Measurements from ENCODE around the gene PHC1. TPM values are rescaled to one million over a fixed set of nuclear protein-coding genes. Genes with fewer than 3 reads are reported as not detected.

Gene PHC1
- polyA plus RNA-seq, 1 of the 3 experiments (the other 2 are of a cell fraction): 27.0 TPM

- DNase-seq: no peak
- WGBS (ENCODE audit: low lambda C conversion rate): 87% methylated on average over 6 of the region's 7 CpGs
- H3K9me3 ChIP-seq: no peaks in the 10 kb centered on the region
- no peak overlapping the region for H3K9ac ChIP-seq
- no peak overlapping the region for H3K4me2 ChIP-seq
- no peaks in the 10 kb centered on the region for H3F3A ChIP-seq (replicated peaks; ENCODE audit: insufficient read depth)
- no peak for TF ChIP-seq TEAD4 (IDR thresholded peaks at IDR 0.05; ENCODE audit: borderline replicate concordance, insufficient read depth)
- TF ChIP-seq USF1 (IDR thresholded peaks at IDR 0.05; ENCODE audit: borderline replicate concordance, low read depth): no peak
- TF ChIP-seq RFX5 (IDR thresholded peaks at IDR 0.05; ENCODE audit: low read length): no peak
- no peak for TF ChIP-seq JUND (IDR thresholded peaks at IDR 0.05)
- TF ChIP-seq FOSL2 (IDR thresholded peaks at IDR 0.05; ENCODE audit: borderline replicate concordance, low read depth): no peak
- TF ChIP-seq FOXJ3 (CRISPR knock-in tag; IDR thresholded peaks at IDR 0.05): no peak
- no peak for TF ChIP-seq EZH2phosphoT487 (IDR thresholded peaks at IDR 0.05; ENCODE audit: borderline replicate concordance, low read depth)
- no peak for TF ChIP-seq RXRA (IDR thresholded peaks at IDR 0.05; ENCODE audit: borderline replicate concordance, low read depth)
- TF ChIP-seq RCOR1 (IDR thresholded peaks at IDR 0.05; ENCODE audit: low read length): no peak
- TF ChIP-seq NFIC (IDR thresholded peaks at IDR 0.05; ENCODE audit: borderline replicate concordance): no peak
- TF ChIP-seq GATA2 (CRISPR knock-in tag; IDR thresholded peaks at IDR 0.05): no peak
- no peak for TF ChIP-seq MXI1 (IDR thresholded peaks at IDR 0.05; ENCODE audit: low read depth, low read length)
- TF ChIP-seq TAF1 (IDR thresholded peaks at IDR 0.05; ENCODE audit: borderline replicate concordance, low read depth, low read length): no peak
- no peak for TF ChIP-seq REST (IDR thresholded peaks at IDR 0.05; ENCODE audit: low read depth, low read length)
- no peak for TF ChIP-seq PBX3 (IDR thresholded peaks at IDR 0.05)
- H3K4me1 ChIP-seq (ENCODE audit: control insufficient read depth in 1 of 2, insufficient read depth in 2 of 2, low read depth in 1 of 2, low read length in 1 of 2): no peaks in the 10 kb centered on the region; a peak in 1 of 4 replicates
- H3K4me3 ChIP-seq (ENCODE audit: low read depth in 2 of 2, low read length in 1 of 2): no peak overlapping the region
- no peak overlapping the region for H3K27ac ChIP-seq (ENCODE audit: low read depth in 2 of 2, low read length in 1 of 2)
- CTCF ChIA-PET: no interaction called here
- POLR2A ChIA-PET: no interaction called here
- no peaks in the 10 kb centered on the region for H4K20me1 ChIP-seq (ENCODE audit: insufficient read depth)
- H2AFZ ChIP-seq (ENCODE audit: low read depth): no peak overlapping the region
- no peaks in the 10 kb centered on the region for H3K9me2 ChIP-seq
- H3K79me2 ChIP-seq (ENCODE audit: insufficient read depth): no peaks in the 10 kb centered on the region
- H3K36me3 ChIP-seq (replicated peaks in 1 of 2; ENCODE audit: control insufficient read depth in 1 of 2, insufficient read depth in 2 of 2, low read length in 1 of 2): no peaks in the 10 kb centered on the region
- no peaks in the 10 kb centered on the region for H3K27me3 ChIP-seq (ENCODE audit: insufficient read depth)
Measured at GRCh38 chr12:8956772-8957171, 42.5 kb downstream of the PHC1 start.
